AG04449 (cell line): ENCODE data around the gene RUVBL2.
"Not testable (repeated sequence)": the region's sequence is repeated elsewhere in the genome, so short reads cannot be mapped to it uniquely, and the experiment has no call there.

Experiments
- CTCF ChIA-PET: fragments of 350-600 bp; formaldehyde crosslinking; extraction: SDS; loops from one replicate; lab custom pipeline; 2021; ENCODE audit warnings: antibody characterized with exemption; lab: Yijun Ruan, JAX
- POLR2A ChIA-PET: fragments of 400-600, 350-600 bp; formaldehyde crosslinking; extraction: SDS; loops from one replicate; lab custom pipeline; 2020; ENCODE audit warnings: antibody characterized with exemption, inconsistent platforms; lab: Yijun Ruan, JAX
- DNase-seq: peaks from one replicate; pipeline ENCODE4 v3.0.0-alpha.2; 2010; ENCODE audit warnings: low read depth, low spot score
- H3K4me3 ChIP-seq: 2 replicates; pipeline ENCODE4 v1.5.1; 2011; ENCODE audit warnings: low read depth, mild to moderate bottlenecking, control low read depth, low read length
- TF ChIP-seq, protein P1 (sequence below): IDR thresholded peaks from one replicate; pipeline ENCODE4 v1.5.1; 2011; ENCODE audit warnings: mild to moderate bottlenecking, moderate library complexity, low read length, control low read depth, inconsistent platforms; ENCODE audit not compliant: insufficient read depth; ENCODE audit errors: missing control alignments

Gene RUVBL2

DNA sequence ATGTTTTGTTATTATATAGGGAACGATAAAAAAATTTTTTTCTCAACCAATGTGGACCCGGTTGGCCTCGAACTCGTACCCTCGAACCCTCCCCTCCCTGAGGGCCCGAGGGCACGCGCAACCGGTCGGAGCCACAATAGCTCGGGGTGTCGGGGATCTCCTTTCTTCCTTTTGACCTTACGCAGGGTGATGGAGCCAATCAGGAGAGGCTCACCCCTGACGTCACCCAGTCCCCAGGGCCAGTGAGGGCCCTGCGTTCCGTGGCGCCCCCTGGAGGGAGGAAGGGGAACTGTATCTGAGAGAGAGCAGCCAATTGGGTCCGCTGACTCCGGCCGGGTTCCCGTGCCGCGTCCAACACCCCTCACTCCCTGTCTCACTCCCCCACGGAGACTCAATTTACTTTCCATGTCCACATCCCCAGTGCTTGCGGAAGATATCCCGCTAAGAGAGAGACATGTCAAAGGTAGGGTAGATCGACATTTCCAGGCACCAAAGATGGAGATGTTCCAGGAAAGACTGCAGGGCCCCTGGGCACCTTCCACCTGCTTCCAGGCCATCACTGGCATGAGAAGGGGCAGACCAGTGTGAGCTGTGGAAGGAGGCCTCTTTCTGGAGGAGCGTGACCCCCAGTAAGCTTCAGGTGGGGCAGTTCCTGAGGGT is 38.1 kb downstream of the RUVBL2 start, which contains the start of gene CGB2:
TSS of gene CGB2 (plus strand) at position 249 of the 660 bp plus-strand sequence. CDS start at position 455, 206 bp downstream.
- CTCF ChIA-PET, H3K4me3 ChIP-seq, DNase-seq: not testable (repeated sequence)

DNA sequence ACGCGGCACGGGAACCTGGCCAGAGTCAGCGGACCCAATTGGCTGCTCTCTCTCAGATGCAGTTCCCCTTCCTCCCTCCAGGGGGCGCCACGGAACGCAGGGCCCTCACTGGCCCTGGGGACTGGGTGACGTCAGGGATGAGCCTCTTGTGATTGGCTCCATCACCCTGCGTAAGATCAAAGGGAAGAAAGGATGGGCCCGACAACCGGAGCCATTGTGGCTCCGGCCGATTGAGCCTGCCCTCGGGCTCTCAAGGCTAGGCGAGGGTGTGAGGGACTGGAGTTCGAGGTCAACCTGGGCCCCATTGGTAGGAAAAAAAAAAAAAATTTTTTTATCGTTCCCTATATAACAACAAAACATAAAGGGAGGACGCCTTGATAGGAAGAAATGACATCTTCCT is 43.1 kb downstream of the RUVBL2 start, which contains the start of gene CGB1:
TSS of gene CGB1 (minus strand) at position 81 of the 400 bp plus-strand sequence. CDS start 184 bp downstream, outside the sequence.
- DNase-seq, POLR2A ChIA-PET, CTCF ChIA-PET: not testable (repeated sequence)

More for the DNA sequence above, 38.1 kb downstream of the RUVBL2 start, which contains the start of gene CGB2:
- POLR2A ChIA-PET: not testable (repeated sequence)
- TF ChIP-seq, protein P1, sequence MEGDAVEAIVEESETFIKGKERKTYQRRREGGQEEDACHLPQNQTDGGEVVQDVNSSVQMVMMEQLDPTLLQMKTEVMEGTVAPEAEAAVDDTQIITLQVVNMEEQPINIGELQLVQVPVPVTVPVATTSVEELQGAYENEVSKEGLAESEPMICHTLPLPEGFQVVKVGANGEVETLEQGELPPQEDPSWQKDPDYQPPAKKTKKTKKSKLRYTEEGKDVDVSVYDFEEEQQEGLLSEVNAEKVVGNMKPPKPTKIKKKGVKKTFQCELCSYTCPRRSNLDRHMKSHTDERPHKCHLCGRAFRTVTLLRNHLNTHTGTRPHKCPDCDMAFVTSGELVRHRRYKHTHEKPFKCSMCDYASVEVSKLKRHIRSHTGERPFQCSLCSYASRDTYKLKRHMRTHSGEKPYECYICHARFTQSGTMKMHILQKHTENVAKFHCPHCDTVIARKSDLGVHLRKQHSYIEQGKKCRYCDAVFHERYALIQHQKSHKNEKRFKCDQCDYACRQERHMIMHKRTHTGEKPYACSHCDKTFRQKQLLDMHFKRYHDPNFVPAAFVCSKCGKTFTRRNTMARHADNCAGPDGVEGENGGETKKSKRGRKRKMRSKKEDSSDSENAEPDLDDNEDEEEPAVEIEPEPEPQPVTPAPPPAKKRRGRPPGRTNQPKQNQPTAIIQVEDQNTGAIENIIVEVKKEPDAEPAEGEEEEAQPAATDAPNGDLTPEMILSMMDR: peak; percentile 17

DNA sequence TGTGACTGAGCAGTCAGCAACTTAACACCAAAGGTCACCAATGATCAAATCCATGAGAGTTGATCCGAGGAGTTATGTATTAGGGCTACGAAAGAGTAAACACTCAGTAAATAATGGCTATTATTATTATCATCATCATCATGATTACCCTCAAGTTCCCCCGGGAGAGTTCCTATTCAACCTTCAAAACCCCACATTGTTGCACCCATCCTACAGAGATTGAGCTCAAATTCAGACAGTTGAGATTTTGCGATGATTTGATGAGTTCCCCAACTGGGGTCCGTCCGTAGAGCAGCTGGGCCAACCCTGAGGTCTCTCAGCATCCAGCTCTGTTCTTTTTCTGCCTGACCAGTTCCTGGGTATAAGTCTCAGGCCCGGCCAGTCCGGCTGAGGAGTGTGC is 44.4 kb downstream of the RUVBL2 start:
- DNase-seq, POLR2A ChIA-PET, H3K4me3 ChIP-seq: not testable (repeated sequence)
- CTCF ChIA-PET: interaction anchor here (1.2 kb wide), 1 partner anchor 49 kb away, joined by 3 read pairs; no protein-coding TSS in a partner anchor

More for the DNA sequence above, 43.1 kb downstream of the RUVBL2 start, which contains the start of gene CGB1:
- H3K4me3 ChIP-seq: not testable (repeated sequence)
- TF ChIP-seq, protein P1: peak; percentile 31

DNA sequence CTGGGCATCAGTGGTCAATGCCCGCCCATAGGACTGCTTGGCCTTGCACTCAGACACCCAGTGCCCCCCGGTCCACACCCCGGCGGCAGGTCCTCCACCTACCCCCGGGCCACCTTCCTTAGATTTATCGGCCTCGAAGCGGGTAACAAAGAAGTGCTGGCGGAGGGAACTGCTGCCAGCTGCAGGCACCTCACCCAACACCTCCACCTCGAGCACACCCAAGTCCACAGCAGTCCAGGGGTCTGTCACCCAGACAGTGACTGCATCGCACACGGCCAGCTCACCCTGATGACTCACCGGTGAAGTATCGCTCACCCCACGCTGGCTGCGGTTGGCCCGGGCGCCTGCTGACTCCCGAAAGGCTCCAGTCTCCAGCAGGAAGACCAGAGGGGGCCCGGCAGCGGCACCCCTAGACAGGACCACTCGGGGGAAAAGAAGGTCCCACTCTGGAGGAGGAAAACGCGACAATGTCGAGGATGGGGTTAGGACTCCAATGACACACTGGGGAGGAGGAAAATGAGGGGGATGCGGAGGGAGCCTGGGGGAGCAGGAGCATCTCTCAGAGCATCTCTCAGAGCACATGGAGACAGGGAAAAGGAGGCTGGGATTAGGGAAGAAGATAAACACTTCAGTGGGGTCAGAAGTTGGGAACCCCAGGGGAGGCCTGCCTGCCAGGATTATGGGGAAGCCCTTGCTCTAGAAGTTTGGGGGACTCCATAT is 45.0 kb downstream of the RUVBL2 start:
- peak; percentile 33 for DNase-seq
- CTCF ChIA-PET: interaction anchor here (0.7 to 1.2 kb wide), 2 partner anchors 50 to 271 kb away, joined by 3 read pairs; no protein-coding TSS in a partner anchor
- POLR2A ChIA-PET, H3K4me3 ChIP-seq: not testable (repeated sequence)

DNA sequence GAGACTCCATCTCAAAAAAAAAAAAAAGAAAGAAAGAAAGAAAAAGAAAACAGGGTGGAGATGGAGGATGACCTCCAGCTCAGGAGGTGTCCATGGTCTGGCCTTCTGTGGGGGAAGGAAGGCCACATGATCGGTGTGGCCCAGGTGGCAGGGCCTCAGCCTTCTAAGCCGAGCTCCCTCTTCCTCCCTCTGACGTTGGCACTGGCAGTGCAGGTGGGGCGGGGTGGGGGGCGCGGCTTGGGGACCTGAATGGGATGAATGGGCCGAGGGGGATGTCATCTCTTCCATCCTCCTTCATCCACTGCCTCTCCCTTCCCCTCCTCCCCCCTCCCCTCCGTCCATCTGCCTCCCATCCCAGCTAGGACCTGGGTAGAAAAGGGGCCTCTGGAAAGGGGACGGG is 46.0 kb downstream of the RUVBL2 start:
- CTCF ChIA-PET: interaction anchor here (0.7 to 1.1 kb wide), 2 partner anchors 40 to 272 kb away, joined by 3 to 4 read pairs; no protein-coding TSS in a partner anchor
- H3K4me3 ChIP-seq, DNase-seq, POLR2A ChIA-PET: not testable (repeated sequence)

DNA sequence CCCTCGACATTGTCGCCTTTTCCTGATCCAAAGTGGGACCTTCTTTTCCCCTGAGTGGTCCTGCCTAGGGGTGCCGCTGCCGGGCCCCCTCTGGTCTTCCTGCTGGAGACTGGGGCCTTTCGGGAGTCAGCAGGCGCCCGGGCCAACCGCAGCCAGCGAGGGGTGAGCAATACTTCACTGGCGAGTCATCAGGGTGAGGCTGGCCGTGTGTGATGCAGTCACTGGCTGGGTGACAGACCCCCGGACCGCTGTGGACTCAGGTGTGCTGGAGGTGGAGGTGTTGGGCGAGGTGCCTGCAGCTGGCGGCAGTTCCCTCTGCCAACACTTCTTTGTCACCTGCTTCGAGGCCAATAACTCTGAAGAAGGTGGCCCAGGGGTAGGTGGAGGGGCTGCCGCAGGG is 48.5 kb downstream of the RUVBL2 start:
- no peak for DNase-seq
- POLR2A ChIA-PET: no interaction called here
- CTCF ChIA-PET: no interaction called here
- no peak overlapping the region for H3K4me3 ChIP-seq
- TF ChIP-seq, protein P1: no peak

DNA sequence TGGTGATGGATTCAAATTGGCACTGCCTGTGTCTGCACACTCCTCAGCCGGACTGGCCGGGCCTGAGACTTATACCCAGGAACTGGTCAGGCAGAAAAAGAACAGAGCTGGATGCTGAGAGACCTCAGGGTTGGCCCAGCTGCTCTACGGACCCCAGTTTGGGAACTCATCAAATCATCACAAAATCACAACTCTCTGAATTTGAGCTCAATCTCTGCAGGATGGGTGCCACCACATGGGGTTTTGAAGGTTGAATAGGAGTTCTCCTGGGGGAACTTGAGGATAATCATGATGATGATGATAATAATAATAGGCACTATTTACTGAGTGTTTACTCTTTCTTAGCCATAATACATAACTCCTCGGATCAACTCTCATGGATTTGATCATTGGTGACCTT is 49.0 kb downstream of the RUVBL2 start:
- POLR2A ChIA-PET, H3K4me3 ChIP-seq, CTCF ChIA-PET, DNase-seq: not testable (repeated sequence)

DNA sequence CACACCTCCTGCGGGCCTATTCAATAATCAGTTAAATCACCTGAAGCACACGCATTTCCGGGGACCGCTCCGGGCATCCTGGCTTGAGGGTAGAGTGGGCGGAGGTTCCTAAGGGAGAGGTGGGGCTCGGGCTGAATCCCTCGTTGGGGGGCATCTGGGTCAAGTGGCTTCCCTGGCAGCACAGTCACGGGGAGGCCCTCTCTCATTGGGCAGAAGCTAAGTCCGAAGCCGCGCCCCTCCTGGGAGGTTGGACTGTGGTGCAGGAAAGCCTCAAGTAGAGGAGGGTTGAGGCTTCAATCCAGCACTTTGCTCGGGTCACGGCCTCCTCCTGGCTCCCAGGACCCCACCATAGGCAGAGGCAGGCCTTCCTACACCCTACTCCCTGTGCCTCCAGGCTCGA is 49.9 kb downstream of the RUVBL2 start, which contains the start of gene CGB5:
TSS of gene CGB5 (plus strand) at position 301 of the 400 bp plus-strand sequence. CDS start 362 bp downstream, outside the sequence.
- DNase-seq, H3K4me3 ChIP-seq, POLR2A ChIA-PET, CTCF ChIA-PET: not testable (repeated sequence)

DNA sequence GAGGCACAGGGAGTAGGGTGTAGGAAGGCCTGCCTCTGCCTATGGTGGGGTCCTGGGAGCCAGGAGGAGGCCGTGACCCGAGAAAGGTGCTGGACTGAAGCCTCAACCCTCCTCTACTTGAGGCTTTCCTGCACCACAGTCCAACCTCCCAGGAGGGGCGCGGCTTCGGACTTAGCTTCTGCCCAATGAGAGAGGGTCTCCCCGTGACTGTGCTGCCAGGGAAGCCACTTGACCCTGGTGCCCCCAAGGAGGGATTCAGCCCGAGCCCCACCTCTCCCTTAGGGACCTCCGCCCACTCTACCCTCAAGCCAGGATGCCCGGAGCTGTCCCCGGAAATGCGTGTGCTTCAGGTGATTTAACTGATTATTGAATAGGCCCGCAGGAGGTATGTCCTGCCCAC is 55.3 kb downstream of the RUVBL2 start, which contains the start of gene CGB8:
TSS of gene CGB8 (minus strand) at position 101 of the 400 bp plus-strand sequence. CDS start 372 bp downstream, outside the sequence.
- DNase-seq, H3K4me3 ChIP-seq, CTCF ChIA-PET, POLR2A ChIA-PET: not testable (repeated sequence)

DNA sequence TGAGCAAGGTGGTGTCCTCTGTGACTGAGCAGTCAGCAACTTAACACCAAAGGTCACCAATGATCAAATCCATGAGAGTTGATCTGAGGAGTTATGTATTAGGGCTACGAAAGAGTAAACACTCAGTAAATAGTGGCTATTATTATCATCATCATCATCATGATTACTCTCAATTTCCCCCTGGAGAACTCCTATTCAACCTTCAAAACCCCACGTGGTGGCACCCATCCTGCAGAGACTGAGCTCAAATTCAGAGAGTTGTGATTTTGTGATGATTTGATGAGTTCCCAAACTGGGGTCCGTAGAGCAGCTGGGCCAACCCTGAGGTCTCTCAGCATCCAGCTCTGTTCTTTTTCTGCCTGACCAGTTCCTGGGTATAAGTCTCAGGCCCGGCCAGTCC is 56.1 kb downstream of the RUVBL2 start:
- POLR2A ChIA-PET, CTCF ChIA-PET, DNase-seq, H3K4me3 ChIP-seq: not testable (repeated sequence)

DNA sequence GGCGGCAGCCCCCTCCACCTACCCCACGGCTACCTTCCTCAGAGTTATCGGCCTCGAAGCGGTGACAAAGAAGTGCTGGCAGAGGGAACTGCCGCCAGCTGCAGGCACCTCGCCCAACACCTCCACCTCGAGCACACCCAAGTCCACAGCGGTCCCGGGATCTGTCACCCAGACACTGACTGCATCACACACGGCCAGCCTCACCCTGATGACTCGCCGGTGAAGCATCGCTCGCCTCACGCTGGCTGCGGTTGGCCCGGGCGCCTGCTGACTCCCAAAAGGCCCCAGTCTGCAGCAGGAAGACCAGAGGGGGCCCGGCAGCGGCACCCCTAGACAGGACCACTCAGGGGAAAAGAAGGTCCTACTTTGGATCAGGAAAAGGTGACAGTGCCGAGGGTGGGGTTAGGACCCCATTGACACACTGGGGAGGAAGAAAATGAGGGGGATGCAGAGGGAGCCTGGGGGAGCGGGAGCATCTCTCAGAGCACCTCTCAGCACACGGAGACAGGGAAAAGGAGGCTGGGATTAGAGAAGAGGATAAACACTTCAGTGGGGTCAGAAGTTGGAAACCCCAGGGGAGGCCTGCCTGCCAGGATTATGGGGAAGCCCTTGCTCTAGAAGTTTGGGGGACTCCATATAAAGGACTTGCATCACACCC is 56.8 kb downstream of the RUVBL2 start:
- DNase-seq, H3K4me3 ChIP-seq, POLR2A ChIA-PET, CTCF ChIA-PET: not testable (repeated sequence)
